Smooth muscle cell (in vitro differentiated cells): ENCODE results near the gene USP48. TPM values are rescaled to one million over a fixed set of nuclear protein-coding genes. Genes with fewer than 3 reads are reported as not detected.

Source experiments
- DNase-seq: peaks from one replicate; lab custom pipeline; 2025; ENCODE audit not compliant: unreplicated experiment; lab: John Stamatoyannopoulos, UW
- H2AFZ ChIP-seq: fragments of 200-600 bp; sonication (generic); 2 replicates; pipeline ENCODE4 v1.6.0; 2016; ENCODE audit warnings: antibody characterized with exemption, low read depth, mild to moderate bottlenecking
- H3F3A ChIP-seq: fragments of 200-600 bp; sonication (generic); 2 replicates; pipeline ENCODE4 v1.6.0; 2017; ENCODE audit warnings: antibody characterized with exemption, low read depth
- H3K27ac ChIP-seq: fragments of 200-600 bp; sonication (generic); 2 replicates; pipeline ENCODE4 v1.5.1; 2016; ENCODE audit warnings: low read depth, mild to moderate bottlenecking
- H3K27me3 ChIP-seq: fragments of 200-600 bp; sonication (generic); 2 replicates; pipeline ENCODE4 v1.6.1; 2016; ENCODE audit warnings: low read depth, mild to moderate bottlenecking
- H3K36me3 ChIP-seq: fragments of 200-600 bp; sonication (generic); 2 replicates; pipeline ENCODE4 v1.5.1; 2016; ENCODE audit warnings: low read depth
- H3K4me1 ChIP-seq: fragments of 200-600 bp; sonication (generic); 2 replicates; pipeline ENCODE4 v1.5.1; 2016; ENCODE audit warnings: low read depth
- H3K4me2 ChIP-seq: fragments of 200-600 bp; sonication (generic); 2 replicates; pipeline ENCODE4 v1.6.0; 2016; ENCODE audit warnings: mild to moderate bottlenecking
- H3K4me3 ChIP-seq: fragments of 200-600 bp; sonication (generic); 2 replicates; pipeline ENCODE4 v1.5.1; 2016; ENCODE audit warnings: mild to moderate bottlenecking
- H3K79me2 ChIP-seq: fragments of 200-600 bp; sonication (generic); 2 replicates; pipeline ENCODE4 v1.6.0; 2016; ENCODE audit warnings: low read depth, mild to moderate bottlenecking
- H3K9ac ChIP-seq: fragments of 200-600 bp; sonication (generic); 2 replicates; pipeline ENCODE4 v1.6.0; 2016; ENCODE audit warnings: low read depth
- H3K9me3 ChIP-seq: fragments of 200-600 bp; sonication (generic); replicated peaks from 2 replicates; pipeline ENCODE4 v1.5.1; 2016; ENCODE audit warnings: low read depth
- H4K20me1 ChIP-seq: fragments of 200-600 bp; sonication (generic); 2 replicates; pipeline ENCODE4 v1.6.0; 2016; ENCODE audit warnings: low read depth
- CTCF ChIP-seq: fragments of 200-600 bp; sonication (generic); IDR thresholded peaks from 2 replicates; pipeline ENCODE4 v1.5.1; 2017; ENCODE audit warnings: borderline replicate concordance, mild to moderate bottlenecking, antibody characterized with exemption; ENCODE audit not compliant: insufficient read depth, poor library complexity, severe bottlenecking
- WGBS: methylation state at CpG from one replicate; pipeline ENCODE4 v1.1.7; 2016; ENCODE audit warnings: low lambda C conversion rate; 5-methylcytosine and 5-hydroxymethylcytosine counted together
- polyA plus RNA-seq: library from polyadenylated mRNA; unstranded; fragments of >200 nt; fragmentation: Nextera tagmentation; extraction: Ambion mirVana; gene quantifications from 2 replicates; pipeline ENCODE4 v1.2.1, GENCODE V29; 2016
- total RNA-seq: library from RNA; depleted of rRNA; stranded (reverse); fragments of >200 nt; gene quantifications from 2 replicates; pipeline ENCODE4 v1.2.3, GENCODE V29; 2014

The USP48 gene
- total and polyA plus RNA-seq, 2 experiments from 2014 or later, result 34.5 to 76.0 TPM

- Histone ChIP-seq H3K4me2 (no peak overlapping the region), H3K27ac (no peak overlapping the region), H3K27me3 (no peaks in the 10 kb centered on the region), H3K4me3 (no peak overlapping the region), H3K4me1 (no peaks in the 10 kb centered on the region), H3K79me2 (no peaks in the 10 kb centered on the region), H2AFZ (no peak overlapping the region), H3K36me3 (no peaks in the 10 kb centered on the region), H3K9me3 (no peaks in the 10 kb centered on the region), H3K9ac (no peak overlapping the region), H3F3A (no peaks in the 10 kb centered on the region), H4K20me1 (no peaks in the 10 kb centered on the region)
- no peak for DNase-seq
- 98% methylated on average over 43 of the region's 44 CpGs for WGBS
- no peak for TF ChIP-seq CTCF
Observed at GRCh38 chr1:21823206-21823979, 40.4 kb upstream of the USP48 start.

GRCh38 chr1:21822349-21822748 lies 39.4 kb upstream of the USP48 start:
- H3K27ac ChIP-seq, result no peak overlapping the region
- no peak overlapping the region for H3K4me2 ChIP-seq
- H3K27me3 ChIP-seq, result no peaks in the 10 kb centered on the region
- no peak for DNase-seq
- no peaks in the 10 kb centered on the region for H3K36me3 ChIP-seq
- 71% methylated on average over 9 of the region's 9 CpGs for WGBS
- H3K4me3 ChIP-seq, result no peak overlapping the region
- H3F3A ChIP-seq, result peaks cover 3% of the 10 kb centered on the region
- no peaks in the 10 kb centered on the region for H3K9me3 ChIP-seq
- H2AFZ ChIP-seq, result no peak overlapping the region
- H3K9ac ChIP-seq, result no peak overlapping the region
- H4K20me1 ChIP-seq, result no peaks in the 10 kb centered on the region
- no peaks in the 10 kb centered on the region for H3K4me1 ChIP-seq
- H3K79me2 ChIP-seq, result no peaks in the 10 kb centered on the region
- no peak for TF ChIP-seq CTCF

- H3K9ac ChIP-seq, result no peak overlapping the region
Observed at GRCh38 chr1:21821385-21822019, 38.6 kb upstream of the USP48 start.

More at GRCh38 chr1:21821385-21822019, 38.6 kb upstream of the USP48 start:
- peaks cover 4% of the 10 kb centered on the region for H3F3A ChIP-seq
- H3K27ac ChIP-seq, result no peak overlapping the region
- H3K9me3 ChIP-seq, result no peaks in the 10 kb centered on the region
- no peaks in the 10 kb centered on the region for H3K4me1 ChIP-seq
- no peak overlapping the region for H3K4me2 ChIP-seq
- no peak for DNase-seq
- H4K20me1 ChIP-seq, result no peaks in the 10 kb centered on the region
- WGBS, result 95% methylated on average over 11 of the region's 11 CpGs
- H3K27me3 ChIP-seq, result no peaks in the 10 kb centered on the region
- no peak for TF ChIP-seq CTCF
- no peak overlapping the region for H2AFZ ChIP-seq
- H3K4me3 ChIP-seq, result no peak overlapping the region
- H3K36me3 ChIP-seq, result no peaks in the 10 kb centered on the region
- H3K79me2 ChIP-seq, result no peaks in the 10 kb centered on the region
